ENCODE measurements around the gene ODF2. TPM values are rescaled to one million over a fixed set of nuclear protein-coding genes. Genes with fewer than 3 reads are reported as not detected.

The ODF2 gene
- total and polyA plus RNA-seq, 2 of the 8 experiments (the other 6 are each of a cell fraction or from before 2014, with no cell fraction given), result 5.6 to 17.9 TPM

- no peak overlapping the region for H2BK15ac ChIP-seq (ENCODE audit: low read length)
- H3K4me2 ChIP-seq (ENCODE audit: insufficient read depth in 1 of 2, low read depth in 2 of 2, low read length in 2 of 2), result no peak overlapping the region
- no peaks in the 10 kb centered on the region for H3K79me1 ChIP-seq (ENCODE audit: low read depth, low read length)
- H2AFZ ChIP-seq (ENCODE audit: low read length), result no peak overlapping the region
- no peak overlapping the region for H3K4me3 ChIP-seq (ENCODE audit: extremely low read depth in 1 of 4, insufficient read depth in 2 of 4, low read depth in 3 of 4, low read length in 4 of 4)
- no peak overlapping the region for H2BK12ac ChIP-seq (ENCODE audit: low read depth, low read length)
- H3K56ac ChIP-seq (replicated peaks; ENCODE audit: insufficient read length, low read depth, low read length), result no peak overlapping the region
- H3K9me3 ChIP-seq (ENCODE audit: insufficient read depth in 2 of 2, low read depth in 1 of 2, low read length in 1 of 2), result no peaks in the 10 kb centered on the region
- H3K4me1 ChIP-seq (replicated peaks in 1 of 4; ENCODE audit: control insufficient read depth in 3 of 4, insufficient read depth in 4 of 4, low read length in 3 of 4), result peaks cover 0 to 6% (median 0%) of the 10 kb centered on the region in 4 experiments; a peak in 2 of 7 replicates
- H4K5ac ChIP-seq (ENCODE audit: insufficient read length, low read depth, low read length), result no peak overlapping the region
- FAIRE-seq, result no peak
- no peak overlapping the region for H2AK5ac ChIP-seq (ENCODE audit: low read depth, low read length)
- H3K18ac ChIP-seq (ENCODE audit: extremely low read depth, low read length), result no peak overlapping the region
- no peak overlapping the region for H3K14ac ChIP-seq (ENCODE audit: insufficient read length)
- H2BK5ac ChIP-seq (ENCODE audit: low read depth, low read length), result no peak overlapping the region
- peak overlapping the region; percentile 14; the same call in 1 of the 2 replicates for H4K8ac ChIP-seq (ENCODE audit: extremely low read depth, insufficient read depth, low read length)
- DNase-seq (ENCODE audit: low read depth in 1 of 2, low spot score in 2 of 2), result no peak
- no peak overlapping the region for H2BK120ac ChIP-seq (replicated peaks; ENCODE audit: low read depth, low read length)
- ChIA-PET CTCF (ENCODE audit: partially characterized antibody) (interaction anchor here (0.9 kb wide), 1 partner anchor 63 kb away, joined by 3 read pairs; no protein-coding TSS in a partner anchor), POLR2A (ENCODE audit: partially characterized antibody) (no interaction called here)
- H4K91ac ChIP-seq (replicated peaks; ENCODE audit: insufficient read length, low read length), result no peak overlapping the region
- H3K27ac ChIP-seq (ENCODE audit: low read depth, low read length), result no peak overlapping the region
- H3K27me3 ChIP-seq (replicated peaks in 1 of 4; ENCODE audit: control insufficient read depth in 3 of 4, extremely low read depth in 1 of 4, insufficient read depth in 3 of 4, low read length in 3 of 4), result no peaks in the 10 kb centered on the region
- 91% methylated on average over 8 of the region's 8 CpGs; no CpG with 5 or more reads in 1 of the 2 experiments for WGBS, 2 experiments (ENCODE audit: extremely low coverage in 1 of 2, insufficient coverage in 1 of 2, insufficient read length in 1 of 2, insufficient replicate concordance in 2 of 2, low coverage in 1 of 2, low lambda C conversion rate in 2 of 2, missing lambda C conversion rate in 1 of 2)
- no peak overlapping the region for H2BK20ac ChIP-seq (ENCODE audit: low read length)
- no peak overlapping the region for H3K23ac ChIP-seq (ENCODE audit: insufficient read length)
- H3K4ac ChIP-seq (replicated peaks; ENCODE audit: insufficient read length, low read depth, low read length), result no peak overlapping the region
- H4K20me1 ChIP-seq (replicated peaks in 1 of 2; ENCODE audit: control insufficient read depth in 1 of 2, insufficient read depth in 2 of 2, low read length in 2 of 2), result no peaks in the 10 kb centered on the region
- no peaks in the 10 kb centered on the region for H3K23me2 ChIP-seq (ENCODE audit: low read depth, low read length)
- no peak overlapping the region for H3K9ac ChIP-seq (replicated peaks in 1 of 4; ENCODE audit: extremely low read depth in 1 of 4, low read depth in 3 of 4, low read length in 3 of 4)
- H3K79me2 ChIP-seq (ENCODE audit: control insufficient read depth in 1 of 2, insufficient read depth in 2 of 2, low read length in 2 of 2), result no peaks in the 10 kb centered on the region
- no peaks in the 10 kb centered on the region for H3K36me3 ChIP-seq (ENCODE audit: control insufficient read depth in 2 of 4, insufficient read depth in 4 of 4, low read length in 3 of 4)
- no peak for TF ChIP-seq FOSL1 (IDR thresholded peaks at IDR 0.05; ENCODE audit: insufficient read depth, low read depth, low read length)
- no peak for TF ChIP-seq YY1 (IDR thresholded peaks at IDR 0.05; ENCODE audit: low read depth, low read length)
- TF ChIP-seq SP4 (IDR thresholded peaks at IDR 0.05; ENCODE audit: low read length), result no peak
- TF ChIP-seq EGR1 (IDR thresholded peaks at IDR 0.05; ENCODE audit: borderline replicate concordance, low read depth, low read length), result no peak
- no peak for TF ChIP-seq SP1 (IDR thresholded peaks at IDR 0.05; ENCODE audit: low read depth, low read length)
- TF ChIP-seq RBBP5 (IDR thresholded peaks at IDR 0.05; ENCODE audit: borderline replicate concordance, low read depth, low read length), result no peak
- TF ChIP-seq BACH1 (IDR thresholded peaks at IDR 0.05; ENCODE audit: low read length), result no peak
- no peak for TF ChIP-seq PHF8 (conservative IDR thresholded peaks at IDR 0.05; ENCODE audit: low read depth, low read length)
- no peak for TF ChIP-seq KDM5A (IDR thresholded peaks at IDR 0.05; ENCODE audit: low read length)
- no peak for TF ChIP-seq GTF2F1 (IDR thresholded peaks at IDR 0.05; ENCODE audit: borderline replicate concordance, low read depth, low read length)
- no peak for TF ChIP-seq KDM1A (IDR thresholded peaks at IDR 0.05; ENCODE audit: borderline replicate concordance, low read length)
- TF ChIP-seq BCL11A (IDR thresholded peaks at IDR 0.05; ENCODE audit: low read depth in 2 of 2, low read length in 2 of 2), result no peak
- TF ChIP-seq JUN (IDR thresholded peaks at IDR 0.05; ENCODE audit: low read depth, low read length), result no peak
- no peak for TF ChIP-seq CHD1 (IDR thresholded peaks at IDR 0.05; ENCODE audit: low read depth, low read length)
- TF ChIP-seq NRF1 (IDR thresholded peaks at IDR 0.05; ENCODE audit: low read depth, low read length), result no peak
These were observed 24.6 kb upstream of the ODF2 start for GRCh38 chr9:128431207-128431606.

Measured in H1 (cell line).